GM19324 (cell line): Measurements from ENCODE around the gene HNRNPM.
"Not testable (repeated sequence)": the region's sequence is repeated elsewhere in the genome, so short reads cannot be mapped to it uniquely, and the experiment has no call there.

Source experiments
- ATAC-seq: cut with Tn5 transposase; IDR thresholded peaks from one replicate; pipeline ENCODE4 v1.9.1; 2021; ENCODE audit warnings: mild to moderate bottlenecking, moderate library complexity; ENCODE audit not compliant: unreplicated experiment, low FRiP score

The HNRNPM gene

DNA sequence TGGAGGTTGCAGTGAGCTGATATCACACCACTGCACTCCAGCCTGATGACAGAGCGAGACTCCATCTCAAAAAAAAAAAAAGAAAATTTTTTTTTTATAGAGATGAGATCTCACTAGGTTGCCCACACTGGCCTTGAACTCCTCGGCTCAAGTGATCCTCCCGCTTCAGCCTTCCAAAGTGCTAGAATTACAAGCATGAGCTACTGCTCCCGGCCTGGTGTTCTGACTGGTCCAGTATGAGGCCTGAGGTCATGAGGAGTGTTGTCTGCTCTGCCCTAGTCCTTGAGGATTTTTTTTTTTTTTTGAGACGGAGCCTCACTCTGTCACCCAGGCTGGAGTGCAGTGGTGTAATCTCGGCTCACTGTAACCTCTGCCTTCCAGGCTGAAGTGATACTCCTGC is 19.4 kb upstream of the HNRNPM start:
- ATAC-seq, result not testable (repeated sequence)

DNA sequence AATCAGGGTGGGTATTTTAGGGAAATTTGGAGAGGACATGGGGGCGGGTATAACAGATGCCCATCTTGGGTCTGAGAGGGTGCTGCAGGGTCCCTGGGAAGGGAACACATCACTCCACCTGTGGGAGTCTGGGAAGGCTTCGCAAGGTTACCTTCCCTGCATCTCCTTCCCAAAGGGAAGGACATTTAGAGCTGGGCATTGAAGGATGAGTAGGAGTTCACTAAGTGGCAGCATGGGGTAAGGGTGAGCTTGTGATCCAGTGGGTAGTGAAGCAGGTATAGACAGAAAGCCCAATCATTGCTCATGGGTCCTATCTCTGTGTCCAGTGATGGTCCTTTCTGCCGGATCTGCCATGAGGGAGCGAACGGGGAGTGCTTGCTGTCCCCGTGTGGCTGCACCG is 18.5 kb upstream of the HNRNPM start:
- ATAC-seq, result no peak

DNA sequence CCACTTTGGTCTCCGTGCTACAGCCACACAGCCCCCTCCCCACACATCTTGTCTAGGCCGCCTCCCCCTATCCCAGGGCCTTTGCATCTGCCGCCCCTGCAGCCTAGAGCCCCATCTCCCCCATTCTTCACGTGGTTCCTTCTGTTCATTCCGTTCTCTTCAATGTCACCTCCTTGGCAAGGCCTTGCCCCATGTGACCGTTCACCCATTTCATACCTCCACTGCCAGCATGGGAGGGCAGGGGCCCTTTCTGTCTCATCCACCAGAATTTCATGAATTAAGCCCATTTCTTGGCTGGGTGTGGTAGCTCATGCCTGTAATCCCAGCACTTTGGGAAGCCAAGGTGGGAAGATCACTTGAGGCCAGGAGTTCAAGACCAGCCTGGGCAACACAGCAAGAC is 15.7 kb upstream of the HNRNPM start:
- no peak for ATAC-seq

- no peak for ATAC-seq
These were observed 14.9 kb upstream of the HNRNPM start for GRCh38 chr19:8429826-8430225.

DNA sequence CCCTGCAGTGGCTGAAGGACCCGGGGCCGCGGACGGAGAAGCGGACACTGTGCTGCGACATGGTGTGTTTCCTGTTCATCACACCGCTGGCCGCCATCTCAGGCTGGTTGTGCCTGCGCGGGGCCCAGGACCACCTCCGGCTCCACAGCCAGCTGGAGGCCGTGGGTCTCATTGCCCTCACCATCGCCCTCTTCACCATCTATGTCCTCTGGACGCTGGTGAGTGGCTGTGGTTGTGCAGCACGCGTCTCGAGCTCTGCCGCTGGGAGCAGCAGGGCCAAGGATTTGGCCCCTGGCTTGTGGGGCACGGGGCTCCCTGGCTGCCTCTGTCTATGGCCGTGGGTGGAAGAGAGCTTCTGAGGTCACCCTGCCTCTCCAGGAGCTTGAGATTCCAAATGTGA is 14.1 kb upstream of the HNRNPM start:
- no peak for ATAC-seq

GRCh38 chr19:8438236-8438635 is 6.5 kb upstream of the HNRNPM start:
- no peak for ATAC-seq

DNA sequence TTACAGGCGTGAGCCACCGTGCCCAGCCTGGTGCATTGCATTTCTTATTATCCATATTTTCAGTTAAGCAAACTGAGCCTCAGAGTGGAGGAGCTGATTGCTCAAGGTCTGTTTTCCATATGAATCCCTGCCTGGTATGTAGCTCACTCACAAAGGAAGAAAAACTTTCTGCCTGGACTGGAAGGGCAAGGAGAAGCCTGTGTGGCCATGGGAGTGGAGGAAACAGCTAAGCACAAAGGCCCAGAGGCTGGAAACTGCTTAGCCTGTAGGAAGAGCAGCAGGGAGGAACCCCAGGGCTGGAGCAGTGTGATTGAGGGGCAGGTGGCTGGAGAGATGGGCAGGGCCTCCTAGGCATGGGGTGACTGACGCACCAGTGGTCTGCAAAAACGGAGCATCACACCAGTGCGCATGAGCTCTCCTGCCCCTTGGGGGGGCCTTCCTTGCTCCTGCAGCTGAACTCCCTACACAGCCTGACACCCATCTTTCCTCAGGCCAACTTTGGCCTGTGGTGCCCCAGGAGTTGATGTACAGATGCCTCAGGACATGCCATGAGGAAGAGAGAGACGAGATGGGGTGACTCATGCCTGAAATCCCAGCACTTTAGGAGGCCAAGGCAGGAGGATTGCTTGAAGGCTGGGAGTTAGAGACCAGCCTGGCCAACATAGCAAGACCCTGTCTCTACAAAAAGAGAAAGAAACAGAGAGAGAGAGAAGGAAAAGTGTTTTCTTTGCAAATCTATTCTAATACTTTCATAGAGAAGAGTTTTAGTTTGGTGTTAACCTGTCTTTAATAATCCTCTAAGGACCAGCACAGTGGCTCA is 2.8 kb upstream of the HNRNPM start:
- no peak for ATAC-seq

DNA sequence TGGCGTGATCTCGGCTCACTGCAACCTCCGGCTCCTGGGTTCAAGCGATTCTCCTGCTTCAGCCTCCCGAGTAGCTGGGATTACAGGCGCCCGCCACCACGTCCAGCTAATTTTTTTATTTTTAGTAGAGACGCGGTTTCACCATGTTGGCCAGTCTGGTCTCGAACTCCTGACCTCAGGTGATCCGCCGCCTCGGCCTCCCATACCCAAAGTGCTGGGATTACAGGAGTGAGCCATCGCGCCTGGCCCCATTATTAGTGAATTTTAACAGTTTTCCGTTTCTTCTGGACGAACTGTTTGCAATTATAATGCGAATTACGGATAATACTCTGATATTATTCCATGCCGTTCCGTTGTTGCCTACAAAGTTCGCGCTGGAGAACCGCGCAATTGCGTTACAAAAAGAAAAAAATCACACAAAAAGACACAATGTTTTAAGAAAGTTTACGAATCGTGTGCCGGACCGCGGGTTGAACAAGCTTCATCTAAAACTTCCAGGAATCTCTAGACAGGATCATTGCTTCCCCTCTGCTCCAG is 567 bp upstream of the HNRNPM start:
- ATAC-seq, result not testable (repeated sequence)

DNA sequence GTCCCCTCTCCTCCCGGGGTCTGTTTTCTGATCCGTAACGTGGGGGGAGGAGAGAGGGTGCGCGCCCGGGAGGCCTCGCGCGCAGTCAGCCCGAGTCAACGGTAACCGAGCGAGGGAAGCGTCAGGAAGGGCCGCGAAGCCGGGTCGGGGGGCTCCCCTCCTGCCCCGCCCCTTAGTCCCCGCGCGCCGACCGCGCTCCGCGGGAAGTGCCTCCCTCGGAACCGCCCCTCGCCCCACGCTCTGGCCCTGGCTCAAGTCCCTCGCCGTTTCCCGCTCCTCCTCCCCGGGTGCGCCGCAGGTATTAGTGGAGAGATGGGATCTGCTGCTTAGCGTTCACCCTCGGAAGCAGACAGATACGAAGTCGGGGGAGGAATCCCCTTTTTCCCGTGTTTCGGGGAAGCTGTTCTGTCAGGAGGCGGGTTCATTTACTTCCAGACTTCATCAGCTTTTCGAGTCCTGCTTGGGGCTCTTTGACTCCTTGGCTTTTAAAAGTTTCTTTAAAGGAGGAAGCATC is 770 bp downstream of the HNRNPM start:
- peak; percentile 33 for ATAC-seq

DNA sequence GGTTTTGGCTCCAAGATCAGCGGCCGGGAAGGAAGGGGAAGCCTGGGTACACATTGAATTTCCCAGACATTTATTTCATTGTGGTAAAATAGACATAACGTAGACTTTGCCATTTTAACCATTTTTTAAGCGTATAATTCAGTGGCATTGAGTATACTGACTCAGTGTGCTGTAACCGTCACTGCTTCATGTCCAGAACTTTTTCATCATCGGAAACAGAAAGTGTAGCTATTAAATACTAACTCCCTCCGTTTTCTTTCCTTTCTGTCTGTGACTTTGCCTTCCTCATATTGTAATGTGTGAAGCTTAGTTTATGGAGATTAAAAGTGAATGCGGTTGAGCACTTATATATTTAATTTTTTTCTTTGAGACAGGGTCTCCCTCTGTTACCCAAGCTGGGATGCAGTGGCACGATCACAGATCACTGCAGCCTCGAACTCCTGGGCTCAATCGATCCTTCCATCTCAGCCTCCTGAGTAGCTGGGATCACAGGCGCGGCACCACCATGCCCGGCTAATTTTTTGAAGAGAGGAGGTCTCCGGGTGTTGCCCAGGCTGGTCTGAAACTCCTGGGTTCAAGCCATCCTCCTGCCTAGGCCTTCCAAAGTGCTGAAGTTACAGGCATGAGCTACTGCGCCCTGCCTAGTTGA is 1.4 kb downstream of the HNRNPM start:
- no peak for ATAC-seq

- ATAC-seq, result no peak
These were observed 5.1 kb downstream of the HNRNPM start for GRCh38 chr19:8449830-8450229.

DNA sequence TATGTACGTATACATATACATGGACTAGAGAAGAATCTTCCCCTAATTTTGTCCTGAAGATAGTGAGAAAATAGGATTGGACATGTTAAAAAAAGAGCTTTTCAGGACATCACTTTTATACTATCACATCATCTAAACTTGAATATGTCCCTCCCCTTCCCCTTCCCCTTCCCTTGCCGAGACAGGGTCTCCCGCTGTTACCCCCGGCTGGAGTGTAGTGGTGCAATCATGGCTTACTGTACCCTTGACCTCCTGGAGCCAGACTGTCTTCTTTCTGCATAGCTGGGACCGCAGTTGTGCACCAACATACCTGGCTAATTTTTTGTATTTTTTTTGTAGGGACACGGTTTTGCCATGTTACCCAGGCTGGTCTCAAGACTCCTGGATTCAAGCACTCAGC is 6.6 kb downstream of the HNRNPM start:
- ATAC-seq, result no peak

- no peak for ATAC-seq
These were observed 7.1 kb downstream of the HNRNPM start for GRCh38 chr19:8451885-8452284.

- ATAC-seq, result no peak
These were observed 7.8 kb downstream of the HNRNPM start for GRCh38 chr19:8452446-8453123.

DNA sequence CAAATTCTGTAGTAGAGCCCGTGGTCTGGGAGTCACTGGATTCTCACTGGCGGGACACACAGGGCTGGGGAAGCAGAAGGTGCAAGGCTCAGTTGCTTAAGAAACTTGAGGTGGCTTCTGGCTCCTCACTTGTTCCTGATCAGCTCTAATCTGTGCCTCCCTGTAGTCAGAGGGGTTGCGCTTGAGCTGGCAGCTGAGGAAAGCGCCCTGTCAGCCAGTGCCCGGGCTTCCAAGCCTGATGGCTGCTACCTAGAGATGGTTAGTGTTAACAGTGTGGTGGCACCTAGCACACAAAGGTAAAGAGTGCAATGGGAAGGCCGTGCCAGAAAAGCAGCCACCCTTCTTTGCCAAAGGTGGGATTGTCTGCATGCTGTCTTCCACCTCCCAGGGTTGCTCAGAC is 8.8 kb downstream of the HNRNPM start:
- no peak for ATAC-seq

DNA sequence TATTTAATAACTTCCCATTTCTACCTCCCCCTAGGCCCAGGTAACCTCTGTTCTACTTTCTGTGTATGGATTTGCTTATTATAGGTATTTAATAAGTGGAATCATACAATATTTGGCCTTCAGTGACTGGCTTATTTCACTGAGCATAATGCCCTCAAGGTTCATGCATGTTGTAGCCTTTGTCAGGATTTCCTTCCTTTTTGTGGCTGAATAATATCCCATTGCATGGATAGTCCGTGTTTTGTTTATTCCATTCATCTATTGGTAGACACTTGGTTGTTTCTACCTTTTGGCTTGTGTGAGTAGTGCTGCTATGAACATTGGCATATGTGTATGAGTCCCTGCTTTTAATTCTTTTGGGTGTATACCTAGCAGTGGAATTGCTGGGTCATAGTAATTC is 9.4 kb downstream of the HNRNPM start:
- ATAC-seq, result no peak

DNA sequence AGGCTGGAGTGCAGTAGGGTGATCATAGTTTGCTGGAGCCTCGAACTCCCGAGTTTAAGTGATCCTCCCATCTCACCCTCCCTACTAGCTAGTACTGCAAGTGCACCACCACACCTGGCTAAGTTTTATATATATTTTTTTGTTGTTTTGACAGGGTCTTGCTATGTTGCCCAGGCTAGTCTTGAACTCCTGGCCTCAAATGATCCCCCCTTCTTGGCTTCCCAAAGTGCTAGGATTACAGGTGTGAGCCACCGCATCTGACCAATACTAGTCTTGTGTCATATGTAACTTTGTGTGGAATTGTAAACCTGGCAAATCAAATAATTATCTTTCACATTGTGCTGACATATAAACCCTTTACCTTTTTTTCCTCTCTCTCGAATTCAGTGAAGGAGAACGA is 10.2 kb downstream of the HNRNPM start:
- no peak for ATAC-seq

DNA sequence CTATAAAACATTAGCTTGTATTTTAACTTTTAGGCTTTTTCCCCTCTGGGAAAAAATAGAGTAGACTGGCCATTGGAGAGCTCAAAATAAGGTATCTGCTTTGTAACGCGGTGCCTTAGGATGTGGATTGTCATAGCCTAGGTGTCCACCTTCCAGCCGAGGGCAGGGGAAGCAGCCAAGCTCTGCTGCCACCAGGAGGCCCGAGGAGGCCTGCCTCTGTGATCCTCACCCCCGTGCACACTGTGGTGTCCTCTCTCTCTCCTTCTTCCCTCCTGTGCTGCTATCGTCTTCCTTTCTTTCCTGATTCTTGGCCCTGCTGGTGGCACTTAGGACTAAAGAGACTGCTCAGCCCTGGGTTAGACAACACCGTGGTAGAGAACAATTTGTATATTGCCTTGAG is 11.3 kb downstream of the HNRNPM start:
- ATAC-seq, result no peak

- ATAC-seq, result no peak
These were observed 12.4 kb downstream of the HNRNPM start for GRCh38 chr19:8457209-8457608.

DNA sequence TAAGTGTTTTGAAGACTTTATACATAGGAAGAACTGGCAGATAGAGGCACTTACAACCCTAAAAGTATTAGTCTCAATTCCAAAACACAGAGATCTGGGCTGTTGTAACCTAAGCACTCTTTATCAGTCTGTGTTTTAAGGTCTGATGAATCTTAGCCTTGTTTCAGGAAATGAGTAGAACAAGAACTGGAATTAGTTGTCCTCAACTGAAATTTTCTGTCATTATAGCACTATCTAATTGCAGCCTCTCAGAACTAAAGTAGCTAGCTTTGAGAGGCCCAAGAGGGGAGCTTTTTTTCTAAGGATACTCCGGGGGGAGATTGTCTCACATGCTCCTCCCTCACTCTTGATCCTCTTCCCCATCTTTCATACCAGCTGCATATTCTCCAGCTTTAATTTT is 13.1 kb downstream of the HNRNPM start:
- no peak for ATAC-seq

GRCh38 chr19:8458380-8458779 is 13.6 kb downstream of the HNRNPM start:
- no peak for ATAC-seq
